GM12873 (cell line): Measurements from ENCODE around the gene PTPN14.

Source experiments
- TF ChIP-seq, protein P1 (sequence below): IDR thresholded peaks from 2 replicates; pipeline ENCODE4 v1.5.1; 2012; ENCODE audit warnings: low read depth, mild to moderate bottlenecking, moderate library complexity, low read length, control low read depth; ENCODE audit not compliant: insufficient read depth; ENCODE audit errors: missing control alignments

The PTPN14 gene

GRCh38 chr1:214545293-214545692 lies 6.1 kb downstream of the PTPN14 start:
- TF ChIP-seq, protein P1, sequence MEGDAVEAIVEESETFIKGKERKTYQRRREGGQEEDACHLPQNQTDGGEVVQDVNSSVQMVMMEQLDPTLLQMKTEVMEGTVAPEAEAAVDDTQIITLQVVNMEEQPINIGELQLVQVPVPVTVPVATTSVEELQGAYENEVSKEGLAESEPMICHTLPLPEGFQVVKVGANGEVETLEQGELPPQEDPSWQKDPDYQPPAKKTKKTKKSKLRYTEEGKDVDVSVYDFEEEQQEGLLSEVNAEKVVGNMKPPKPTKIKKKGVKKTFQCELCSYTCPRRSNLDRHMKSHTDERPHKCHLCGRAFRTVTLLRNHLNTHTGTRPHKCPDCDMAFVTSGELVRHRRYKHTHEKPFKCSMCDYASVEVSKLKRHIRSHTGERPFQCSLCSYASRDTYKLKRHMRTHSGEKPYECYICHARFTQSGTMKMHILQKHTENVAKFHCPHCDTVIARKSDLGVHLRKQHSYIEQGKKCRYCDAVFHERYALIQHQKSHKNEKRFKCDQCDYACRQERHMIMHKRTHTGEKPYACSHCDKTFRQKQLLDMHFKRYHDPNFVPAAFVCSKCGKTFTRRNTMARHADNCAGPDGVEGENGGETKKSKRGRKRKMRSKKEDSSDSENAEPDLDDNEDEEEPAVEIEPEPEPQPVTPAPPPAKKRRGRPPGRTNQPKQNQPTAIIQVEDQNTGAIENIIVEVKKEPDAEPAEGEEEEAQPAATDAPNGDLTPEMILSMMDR, result no peak

DNA sequence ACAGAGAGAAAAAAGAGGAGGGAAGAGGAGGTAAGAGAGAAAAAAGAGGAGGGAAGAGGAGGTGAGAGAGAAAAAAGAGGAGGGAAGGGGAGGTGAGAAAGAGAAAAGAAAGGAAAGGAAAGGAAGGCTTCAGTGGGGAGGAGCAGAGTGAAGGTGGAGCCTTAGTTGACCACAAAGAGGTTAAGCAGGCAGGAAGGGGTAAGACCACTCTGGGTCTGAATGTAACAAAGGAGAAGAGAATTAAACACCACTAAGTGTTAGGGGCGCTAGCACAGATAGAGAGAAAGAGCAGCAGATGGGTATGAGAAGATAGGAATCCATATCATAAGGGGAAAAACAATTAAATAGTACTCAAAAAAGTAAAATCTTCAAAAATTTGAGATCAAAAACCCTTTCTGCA lies 6.6 kb downstream of the PTPN14 start:
- TF ChIP-seq, protein P1, result no peak

DNA sequence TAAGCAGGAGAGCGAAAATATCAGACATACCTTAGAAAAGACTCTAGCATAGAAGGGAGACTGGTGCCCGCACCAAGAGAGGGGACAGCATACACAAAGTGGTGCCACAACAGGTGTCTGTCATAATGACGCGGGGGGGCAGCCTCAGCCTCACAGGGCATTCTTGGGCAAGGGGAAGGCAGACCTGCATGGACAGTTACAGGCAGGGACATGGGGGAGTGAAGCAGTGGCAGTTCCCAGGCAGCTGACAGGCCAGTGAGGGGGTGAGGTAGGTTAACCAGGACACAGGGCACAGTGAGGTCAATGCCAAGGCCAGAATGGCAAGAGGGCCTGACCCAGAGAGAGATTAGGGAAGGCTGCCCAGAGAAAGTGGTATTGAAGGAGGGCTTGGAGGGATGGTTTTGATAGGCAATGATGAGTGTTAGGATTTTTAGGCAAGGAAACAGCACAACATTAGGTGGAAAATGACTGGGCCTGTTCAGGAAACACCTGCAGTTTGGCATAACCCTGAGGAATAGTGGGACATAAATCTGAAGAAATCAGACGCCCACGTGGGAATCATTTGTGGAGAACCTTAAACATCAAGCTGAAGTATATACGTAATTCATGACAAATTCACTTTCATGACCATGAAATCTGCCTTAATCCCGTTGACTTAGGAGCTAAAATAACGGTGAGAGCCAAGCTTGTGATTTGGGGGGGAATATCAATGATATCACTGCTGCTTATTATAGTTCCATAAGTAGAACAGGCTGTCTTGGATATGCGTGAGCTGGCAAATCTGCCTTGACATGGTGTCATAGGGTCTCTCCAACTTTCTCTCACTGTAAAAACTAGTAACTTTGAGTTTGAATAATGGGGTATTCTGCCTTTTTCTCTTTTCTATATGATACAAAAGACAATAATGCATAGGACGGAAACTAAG lies 8.9 kb downstream of the PTPN14 start:
- TF ChIP-seq, protein P1, result no peak

DNA sequence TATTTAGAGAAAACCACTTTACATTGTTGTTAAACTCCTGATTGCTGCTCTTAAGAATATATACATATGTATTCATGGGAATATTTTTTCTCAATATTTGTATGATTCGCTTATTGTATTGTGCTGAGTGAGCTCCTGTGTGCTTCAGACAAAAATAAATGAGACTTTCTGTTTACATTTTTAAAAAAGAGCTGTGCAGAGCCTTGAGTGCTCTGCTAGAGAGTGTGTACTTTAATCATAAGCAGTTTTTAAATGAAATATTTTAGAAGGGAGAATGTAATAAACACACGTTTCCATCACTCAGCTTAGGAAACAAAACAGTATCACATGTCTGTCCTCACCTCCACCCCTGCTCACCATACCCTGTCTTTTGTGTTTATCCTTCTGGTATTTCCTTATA lies 9.7 kb downstream of the PTPN14 start:
- TF ChIP-seq, protein P1, result no peak

DNA sequence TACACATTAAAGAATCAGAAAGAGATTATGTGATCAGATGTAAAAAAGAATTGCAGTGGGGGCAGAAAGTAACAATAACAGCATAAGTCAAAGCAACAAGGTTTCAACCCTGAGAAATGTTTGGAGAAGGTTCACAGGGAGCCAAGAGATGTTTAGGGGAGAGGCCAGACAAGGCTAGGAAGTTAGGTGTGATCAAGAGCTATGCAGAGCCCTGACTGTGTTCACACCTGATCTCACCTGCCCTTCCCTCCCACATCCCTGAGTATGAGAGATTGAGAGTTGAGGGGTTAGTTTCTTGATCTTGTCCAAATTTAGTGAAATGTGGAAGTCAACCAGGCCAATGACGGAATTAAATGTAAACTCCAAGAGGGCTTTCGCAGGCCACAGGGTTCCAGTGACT lies 10.2 kb downstream of the PTPN14 start:
- TF ChIP-seq, protein P1, result no peak

- TF ChIP-seq, protein P1, result no peak
Measured at GRCh38 chr1:214540324-214540723, 11.1 kb downstream of the PTPN14 start.

DNA sequence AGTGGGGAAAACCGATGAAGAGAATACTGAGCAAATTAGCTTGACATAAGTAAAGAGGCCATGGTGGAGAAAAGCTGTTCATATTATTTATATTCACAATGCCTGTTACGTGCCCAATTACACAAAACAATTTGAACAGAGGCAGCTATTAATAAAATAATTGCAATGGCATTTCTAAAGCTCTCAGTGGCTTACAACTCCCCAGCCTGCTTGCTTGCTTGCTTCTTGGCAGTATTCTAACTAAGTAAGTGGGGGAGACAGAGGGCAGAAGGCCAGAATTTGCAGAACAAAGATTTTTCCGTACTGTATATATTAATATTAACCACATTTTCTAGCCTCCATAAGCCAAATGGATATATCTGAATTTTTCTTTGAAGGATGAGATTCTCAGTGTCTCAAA lies 12.9 kb downstream of the PTPN14 start:
- TF ChIP-seq, protein P1, result no peak
